ENCODE data around the gene ALMS1.

Gene ALMS1

GRCh38 chr2:73444202-73444601 lies 58.6 kb downstream of the ALMS1 start:
- TF ChIP-seq CTCF (IDR thresholded peaks at IDR 0.05), result no peak

GRCh38 chr2:73448856-73449255 lies 63.2 kb downstream of the ALMS1 start:
- TF ChIP-seq CTCF (IDR thresholded peaks at IDR 0.05), result no peak

- no peak for TF ChIP-seq CTCF (IDR thresholded peaks at IDR 0.05)
Measured at GRCh38 chr2:73449404-73449803, 63.8 kb downstream of the ALMS1 start.

- no peak for TF ChIP-seq CTCF (IDR thresholded peaks at IDR 0.05)
Measured at GRCh38 chr2:73451263-73451972, 65.8 kb downstream of the ALMS1 start.

GRCh38 chr2:73457982-73458381 lies 72.3 kb downstream of the ALMS1 start:
- no peak for TF ChIP-seq CTCF (IDR thresholded peaks at IDR 0.05)

GRCh38 chr2:73468376-73468775 lies 82.7 kb downstream of the ALMS1 start:
- no peak for TF ChIP-seq CTCF (IDR thresholded peaks at IDR 0.05)

- TF ChIP-seq CTCF (IDR thresholded peaks at IDR 0.05), result no peak
Measured at GRCh38 chr2:73487112-73487657, 101.5 kb downstream of the ALMS1 start.
